Kidney epithelial cell (primary cell): ENCODE data around the gene PTPRT. TPM values are rescaled to one million over a fixed set of nuclear protein-coding genes. Genes with fewer than 3 reads are reported as not detected.

ENCODE experiments used
- DNase-seq: peaks from one replicate; pipeline ENCODE4 v3.0.0-alpha.2; 2010; ENCODE audit warnings: low read depth
- H3K27me3 ChIP-seq: 2 replicates; pipeline ENCODE4 v1.6.0; 2011; ENCODE audit warnings: low read length; ENCODE audit not compliant: control insufficient read depth, insufficient read depth
- H3K36me3 ChIP-seq: 2 replicates; pipeline ENCODE4 v1.5.1; 2011; ENCODE audit warnings: low read length; ENCODE audit not compliant: control insufficient read depth, insufficient read depth
- H3K4me3 ChIP-seq: 2 replicates; pipeline ENCODE4 v1.5.1; 2011; ENCODE audit warnings: low read depth, mild to moderate bottlenecking, control low read depth, low read length
- CTCF ChIP-seq: IDR thresholded peaks from 2 replicates; pipeline ENCODE4 v1.5.1; 2011; ENCODE audit warnings: mild to moderate bottlenecking, moderate library complexity, low read length, control low read depth, inconsistent platforms; ENCODE audit not compliant: insufficient read depth, poor library complexity, severe bottlenecking
- total RNA-seq: library from RNA; depleted of rRNA; stranded (reverse); fragments of >200 nt; gene quantifications from 2 replicates; pipeline ENCODE4 v1.2.3, GENCODE V29; 2015

Gene PTPRT
- total RNA-seq, 1 donor from 2014 or later, result 0.25 TPM

GRCh38 chr20:42046371-42047085 lies 1143.2 kb downstream of the PTPRT start:
- no peak for DNase-seq
- Histone ChIP-seq H3K27me3 (no peaks in the 10 kb centered on the region), H3K4me3 (no peak overlapping the region), H3K36me3 (no peaks in the 10 kb centered on the region)
- no peak for TF ChIP-seq CTCF

GRCh38 chr20:42043921-42044320 lies 1145.8 kb downstream of the PTPRT start:
- DNase-seq, result no peak
- TF ChIP-seq CTCF, result no peak
- no peaks in the 10 kb centered on the region for H3K36me3 ChIP-seq
- no peaks in the 10 kb centered on the region for H3K27me3 ChIP-seq
- no peak overlapping the region for H3K4me3 ChIP-seq

GRCh38 chr20:42041000-42041565 lies 1148.6 kb downstream of the PTPRT start:
- no peak overlapping the region for H3K4me3 ChIP-seq

GRCh38 chr20:42027746-42028268 lies 1161.9 kb downstream of the PTPRT start:
- no peaks in the 10 kb centered on the region for H3K27me3 ChIP-seq
- H3K36me3 ChIP-seq, result no peaks in the 10 kb centered on the region
- H3K4me3 ChIP-seq, result no peak overlapping the region
- TF ChIP-seq CTCF, result no peak
- no peak for DNase-seq

More at GRCh38 chr20:42041000-42041565, 1148.6 kb downstream of the PTPRT start:
- Histone ChIP-seq H3K27me3 (no peaks in the 10 kb centered on the region), H3K36me3 (no peaks in the 10 kb centered on the region)
- no peak for TF ChIP-seq CTCF
- no peak for DNase-seq

GRCh38 chr20:42026599-42026998 lies 1163.1 kb downstream of the PTPRT start:
- no peak for TF ChIP-seq CTCF
- H3K4me3 ChIP-seq, result no peak overlapping the region
- no peak for DNase-seq

GRCh38 chr20:42024653-42025052 lies 1165.1 kb downstream of the PTPRT start:
- Histone ChIP-seq H3K36me3 (no peaks in the 10 kb centered on the region), H3K27me3 (no peaks in the 10 kb centered on the region), H3K4me3 (no peak overlapping the region)
- no peak for TF ChIP-seq CTCF
- no peak for DNase-seq

More at GRCh38 chr20:42026599-42026998, 1163.1 kb downstream of the PTPRT start:
- Histone ChIP-seq H3K27me3 (no peaks in the 10 kb centered on the region), H3K36me3 (no peaks in the 10 kb centered on the region)
